ENCODE results near the gene RTTN. TPM values are rescaled to one million over a fixed set of nuclear protein-coding genes. Genes with fewer than 3 reads are reported as not detected.

RTTN gene
- total RNA-seq, 1 experiment from 2014 or later = 21.5 TPM

GRCh38 chr18:70197844-70198243 is 7.6 kb downstream of the RTTN start:
- Mint-ChIP-seq H3K27ac (no peak overlapping the region), H3K9me3 (no peaks in the 10 kb centered on the region), H3K27me3 (ENCODE audit: low read depth) (no peaks in the 10 kb centered on the region), H3K4me3 (no peak overlapping the region), H3K4me1 (no peaks in the 10 kb centered on the region), H3K36me3 (peaks cover 44% of the 10 kb centered on the region)
- TF ChIP-seq ZNF396 (CRISPR knock-in tag; IDR thresholded peaks at IDR 0.05; ENCODE audit: borderline replicate concordance) (no peak), GRHL2 (CRISPR knock-in tag; IDR thresholded peaks at IDR 0.05; ENCODE audit: insufficient replicate concordance, severe bottlenecking) (no peak), TEAD1 (CRISPR knock-in tag; IDR thresholded peaks at IDR 0.05) (no peak), ZNF232 (CRISPR knock-in tag; IDR thresholded peaks at IDR 0.05) (no peak), HMGXB4 (CRISPR knock-in tag; IDR thresholded peaks at IDR 0.05) (no peak), CBFB (CRISPR knock-in tag; IDR thresholded peaks at IDR 0.05; ENCODE audit: low read depth) (no peak), PREB (CRISPR knock-in tag; IDR thresholded peaks at IDR 0.05; ENCODE audit: borderline replicate concordance) (no peak), SMAD3 (CRISPR knock-in tag; IDR thresholded peaks at IDR 0.05; ENCODE audit: borderline replicate concordance) (no peak), STAT6 (CRISPR knock-in tag; conservative IDR thresholded peaks at IDR 0.05; ENCODE audit: low read depth) (no peak), MAX (CRISPR knock-in tag; IDR thresholded peaks at IDR 0.05) (no peak), KAT7 (CRISPR knock-in tag; IDR thresholded peaks at IDR 0.05; ENCODE audit: borderline replicate concordance) (no peak), CREM (CRISPR knock-in tag; IDR thresholded peaks at IDR 0.05) (no peak), FOXP1 (CRISPR knock-in tag; IDR thresholded peaks at IDR 0.05; ENCODE audit: borderline replicate concordance) (no peak), NR2C2 (CRISPR knock-in tag; IDR thresholded peaks at IDR 0.05) (no peak)
- ATAC-seq (no peak), DNase-seq (ENCODE audit: low spot score) (no peak)
- POLR2A ChIA-PET = no interaction called here
- CTCF ChIA-PET = interaction anchor here (0.7 kb wide), 1 partner anchor 236 kb away, joined by 3 read pairs; no protein-coding TSS in a partner anchor

- CTCF ChIA-PET = interaction anchor here (1.0 kb wide), 1 partner anchor 237 kb away, joined by 5 read pairs; no protein-coding TSS in a partner anchor
- H3K4me3 Mint-ChIP-seq = no peak overlapping the region
- POLR2A ChIA-PET = no interaction called here
Observed at GRCh38 chr18:70197026-70197425, 8.5 kb downstream of the RTTN start.

More at GRCh38 chr18:70197026-70197425, 8.5 kb downstream of the RTTN start:
- H3K27ac Mint-ChIP-seq = no peak overlapping the region
- H3K36me3 Mint-ChIP-seq = peaks cover 42% of the 10 kb centered on the region
- no peak for DNase-seq (ENCODE audit: low spot score)
- H3K27me3 Mint-ChIP-seq (ENCODE audit: low read depth) = no peaks in the 10 kb centered on the region
- H3K9me3 Mint-ChIP-seq = no peaks in the 10 kb centered on the region
- no peak for ATAC-seq
- TF ChIP-seq IRF2 (CRISPR knock-in tag; IDR thresholded peaks at IDR 0.05; ENCODE audit: borderline replicate concordance, low read depth) = no peak
- TF ChIP-seq MLX (CRISPR knock-in tag; IDR thresholded peaks at IDR 0.05) = no peak
- TF ChIP-seq E2F5 (CRISPR knock-in tag; IDR thresholded peaks at IDR 0.05) = no peak
- no peak for TF ChIP-seq AFF4 (CRISPR knock-in tag; IDR thresholded peaks at IDR 0.05; ENCODE audit: borderline replicate concordance)
- no peak for TF ChIP-seq ZNF396 (CRISPR knock-in tag; IDR thresholded peaks at IDR 0.05; ENCODE audit: borderline replicate concordance)
- no peak for TF ChIP-seq ATF2 (CRISPR knock-in tag; IDR thresholded peaks at IDR 0.05; ENCODE audit: borderline replicate concordance, low read depth)
- TF ChIP-seq ETV6 (CRISPR knock-in tag; IDR thresholded peaks at IDR 0.05) = no peak
- no peak for TF ChIP-seq ZNF423 (CRISPR knock-in tag; IDR thresholded peaks at IDR 0.05)
- H3K4me1 Mint-ChIP-seq = no peaks in the 10 kb centered on the region
